IPS DF 6.9 (cell line): ENCODE measurements around the gene UBQLNL.

Experiments
- DNase-seq: peaks from one replicate; pipeline ENCODE4 v3.0.0-alpha.2; 2013; ENCODE audit warnings: low read depth, low spot score
- H3K27ac ChIP-seq: one replicate; pipeline ENCODE4 v1.5.1; 2013; ENCODE audit warnings: low read length, control low read depth
- H3K27me3 ChIP-seq: 2 replicates; pipeline ENCODE4 v1.6.1; 2013; ENCODE audit warnings: mild to moderate bottlenecking, low read length; ENCODE audit not compliant: control insufficient read depth, insufficient read depth
- H3K36me3 ChIP-seq: 2 replicates; pipeline ENCODE4 v1.6.1; 2013; ENCODE audit warnings: low read length; ENCODE audit not compliant: control insufficient read depth, insufficient read depth
- H3K4me1 ChIP-seq: 2 replicates; pipeline ENCODE4 v1.6.1; 2013; ENCODE audit warnings: low read length; ENCODE audit not compliant: control insufficient read depth, insufficient read depth
- H3K4me3 ChIP-seq: 2 replicates; pipeline ENCODE4 v1.5.1; 2013; ENCODE audit warnings: mild to moderate bottlenecking, low read length
- H3K9me3 ChIP-seq: 2 replicates; pipeline ENCODE4 v1.6.1; 2013; ENCODE audit warnings: low read length, inconsistent platforms; ENCODE audit not compliant: control insufficient read depth, insufficient read depth
- WGBS: extraction: QIAGEN DNeasy Blood & Tissue Kit; methylation state at CpG from one replicate; pipeline ENCODE4 v1.1.7; 2013; ENCODE audit warnings: mixed read lengths, missing lambda C conversion rate; ENCODE audit not compliant: insufficient read length, insufficient coverage; 5-methylcytosine and 5-hydroxymethylcytosine counted together

The UBQLNL gene

GRCh38 chr11:5516599-5516998 lies at the start of gene UBQLNL:
UBQLNL (minus strand) TSS chr11:5516699; CDS start chr11:5516441, 258 bp downstream.
- H3K4me3 ChIP-seq: no peak within 1 kb of the TSS
- no peak for DNase-seq
- no peaks in the 10 kb centered on the region for H3K27me3 ChIP-seq
- no peak within 1 kb of the TSS for H3K27ac ChIP-seq
- no peaks in the 10 kb centered on the region for H3K36me3 ChIP-seq
- no peaks in the 10 kb centered on the region for H3K4me1 ChIP-seq
- no CpG with 5 or more reads among the region's 2 CpGs for WGBS
- H3K9me3 ChIP-seq: no peaks in the 10 kb centered on the region

- no CpG with 5 or more reads among the region's 1 CpG for WGBS
- Histone ChIP-seq H3K27me3 (no peaks in the 10 kb centered on the region), H3K27ac (no peak overlapping the region), H3K4me3 (no peak overlapping the region), H3K9me3 (no peaks in the 10 kb centered on the region), H3K4me1 (no peaks in the 10 kb centered on the region), H3K36me3 (no peaks in the 10 kb centered on the region)
- DNase-seq: no peak
These were observed 47.9 kb upstream of the UBQLNL start for GRCh38 chr11:5564259-5565019.

GRCh38 chr11:5557751-5558150 lies 41.3 kb upstream of the UBQLNL start:
- Histone ChIP-seq H3K27ac (no peak overlapping the region), H3K4me3 (no peak overlapping the region), H3K36me3 (no peaks in the 10 kb centered on the region), H3K27me3 (no peaks in the 10 kb centered on the region), H3K9me3 (no peaks in the 10 kb centered on the region), H3K4me1 (no peaks in the 10 kb centered on the region)
- WGBS: no CpG with 5 or more reads among the region's 3 CpGs
- no peak for DNase-seq

GRCh38 chr11:5556596-5557188 lies 40.2 kb upstream of the UBQLNL start:
- Histone ChIP-seq H3K4me3 (no peak overlapping the region), H3K27me3 (no peaks in the 10 kb centered on the region), H3K36me3 (no peaks in the 10 kb centered on the region), H3K4me1 (no peaks in the 10 kb centered on the region), H3K27ac (no peak overlapping the region), H3K9me3 (no peaks in the 10 kb centered on the region)
- no CpG with 5 or more reads among the region's 3 CpGs for WGBS
- DNase-seq: no peak

DNA sequence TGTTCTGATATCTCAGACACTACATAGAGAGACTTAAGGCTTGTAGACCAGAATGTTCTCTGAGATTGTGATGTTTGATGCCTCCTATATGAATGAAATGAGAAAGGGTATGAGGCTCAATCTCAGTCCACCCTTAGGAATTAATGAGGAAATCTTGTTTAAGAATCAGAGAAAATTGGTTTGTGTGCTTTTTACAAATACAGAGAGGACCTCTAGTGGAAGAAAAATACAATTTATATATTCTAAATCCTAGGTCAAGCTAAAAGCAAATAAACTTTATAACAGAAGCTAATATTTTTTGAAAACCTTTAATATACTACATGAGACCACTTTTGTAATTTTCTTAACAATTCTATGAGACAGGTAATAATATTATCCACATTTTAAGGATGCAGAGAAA lies 36.8 kb upstream of the UBQLNL start:
- Histone ChIP-seq H3K27me3 (no peaks in the 10 kb centered on the region), H3K27ac (no peak overlapping the region), H3K9me3 (no peaks in the 10 kb centered on the region), H3K4me3 (no peak overlapping the region), H3K4me1 (no peaks in the 10 kb centered on the region), H3K36me3 (no peaks in the 10 kb centered on the region)
- no peak for DNase-seq

DNA sequence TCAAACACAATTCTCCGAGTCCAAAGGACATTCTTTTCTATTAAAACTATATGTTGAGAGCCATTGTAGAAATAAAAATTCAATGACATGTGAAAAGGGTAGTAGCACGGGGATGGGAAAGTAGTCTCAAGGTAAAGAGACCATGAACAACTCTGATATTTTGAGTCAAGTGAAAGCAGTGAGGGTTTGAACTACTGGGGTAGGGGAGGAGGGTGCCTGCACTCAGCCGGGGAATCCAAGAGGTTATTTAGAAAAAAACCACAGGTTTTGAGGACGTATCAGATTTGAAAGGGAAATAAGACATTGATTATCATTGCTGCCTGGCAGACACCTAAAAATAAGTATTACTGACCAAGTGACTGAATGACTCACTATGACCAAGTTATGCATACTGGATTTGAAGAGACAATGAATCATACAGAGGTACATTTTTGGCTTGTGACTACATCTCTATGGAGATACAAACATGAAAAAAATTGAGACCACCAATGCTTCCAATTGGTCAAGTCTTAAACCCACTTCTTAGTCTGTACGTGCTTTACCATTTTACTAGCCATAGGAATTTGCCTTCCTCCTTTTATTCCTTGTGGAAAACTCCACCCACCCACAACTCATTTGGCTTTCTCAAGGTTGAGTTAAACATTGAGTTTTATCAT lies 34.1 kb upstream of the UBQLNL start:
- Histone ChIP-seq H3K4me3 (no peak overlapping the region), H3K4me1 (no peaks in the 10 kb centered on the region), H3K27me3 (no peaks in the 10 kb centered on the region), H3K27ac (no peak overlapping the region), H3K36me3 (no peaks in the 10 kb centered on the region), H3K9me3 (no peaks in the 10 kb centered on the region)
- DNase-seq: no peak
- no CpG with 5 or more reads among the region's 5 CpGs for WGBS

DNA sequence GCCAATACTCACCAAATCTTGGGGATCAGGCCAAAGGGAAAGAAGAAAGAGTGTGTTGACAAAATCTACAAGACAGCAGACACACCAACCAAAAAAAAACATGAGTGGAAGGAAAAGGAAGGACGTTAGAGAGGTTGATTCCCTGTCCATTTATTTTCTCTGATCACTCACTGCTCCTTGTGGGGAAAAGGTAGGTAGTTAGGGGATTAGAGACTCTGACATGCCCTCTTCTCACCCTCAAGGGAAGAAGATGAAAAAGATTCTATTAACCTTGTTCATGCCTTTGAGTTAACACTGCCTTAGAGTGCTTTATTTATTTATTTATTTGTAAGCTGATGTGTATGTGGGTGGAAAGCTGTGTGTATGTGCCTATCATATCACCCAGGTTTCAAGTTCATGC lies 31.9 kb upstream of the UBQLNL start, which contains the start of gene OR52H1:
Gene OR52H1 (minus strand): TSS at position 101 of the 400 bp plus-strand sequence. CDS start 3,035 bp downstream, outside the sequence.
- H3K27me3 ChIP-seq: no peaks in the 10 kb centered on the region
- no peaks in the 10 kb centered on the region for H3K9me3 ChIP-seq
- no peaks in the 10 kb centered on the region for H3K4me1 ChIP-seq
- H3K27ac ChIP-seq: no peak within 1 kb of the TSS
- H3K4me3 ChIP-seq: no peak within 1 kb of the TSS
- DNase-seq: no peak
- no CpG with 5 or more reads among the region's 1 CpG for WGBS
- H3K36me3 ChIP-seq: no peaks in the 10 kb centered on the region

GRCh38 chr11:5547982-5548381 lies 31.5 kb upstream of the UBQLNL start:
- WGBS: no CpG with 5 or more reads among the region's 1 CpG
- no peak for DNase-seq
- Histone ChIP-seq H3K4me3 (no peak overlapping the region), H3K36me3 (no peaks in the 10 kb centered on the region), H3K27ac (no peak overlapping the region), H3K9me3 (no peaks in the 10 kb centered on the region), H3K27me3 (no peaks in the 10 kb centered on the region), H3K4me1 (no peaks in the 10 kb centered on the region)

GRCh38 chr11:5546457-5546856 lies 30.0 kb upstream of the UBQLNL start:
- no peaks in the 10 kb centered on the region for H3K36me3 ChIP-seq
- H3K4me1 ChIP-seq: no peaks in the 10 kb centered on the region
- H3K27me3 ChIP-seq: no peaks in the 10 kb centered on the region
- H3K4me3 ChIP-seq: no peak overlapping the region
- no peak for DNase-seq
- H3K27ac ChIP-seq: no peak overlapping the region
- WGBS: 100% methylated on average over 1 of the region's 3 CpGs
- no peaks in the 10 kb centered on the region for H3K9me3 ChIP-seq

DNA sequence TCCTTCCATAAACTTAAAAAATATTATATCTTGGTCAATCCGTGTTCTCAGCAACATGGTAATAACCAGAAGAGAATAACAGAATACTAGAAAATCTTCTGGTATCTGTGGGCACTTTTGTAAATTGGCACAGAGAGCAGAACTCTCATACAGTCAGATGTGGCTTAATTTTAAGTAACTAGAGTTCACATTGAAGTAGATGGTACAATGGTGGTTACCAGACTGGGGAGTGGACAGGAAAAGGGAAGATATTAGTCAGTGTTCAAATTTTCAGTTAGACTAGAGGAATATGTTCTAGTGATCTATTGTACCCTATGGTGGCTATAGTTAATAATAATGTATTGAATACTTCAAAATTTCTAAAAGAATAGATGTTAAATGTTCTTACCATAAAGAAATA lies 24.9 kb upstream of the UBQLNL start:
- Histone ChIP-seq H3K27ac (no peak overlapping the region), H3K27me3 (no peaks in the 10 kb centered on the region), H3K9me3 (no peaks in the 10 kb centered on the region), H3K4me3 (no peak overlapping the region), H3K4me1 (no peaks in the 10 kb centered on the region), H3K36me3 (no peaks in the 10 kb centered on the region)
- no CpG with 5 or more reads among the region's 1 CpG for WGBS
- DNase-seq: no peak
